Stimulated activated CD8-positive, alpha-beta memory T cell treated with anti-CD3 and anti-CD28 coated beads, Interleukin-12 subunit alpha, Interleukin-12 subunit beta, amount 100 ng/mL, for 24 hours (primary cell): ENCODE results near the gene ARHGAP26.
"Not testable (repeated sequence)": the region's sequence is repeated elsewhere in the genome, so short reads cannot be mapped to it uniquely, and the experiment has no call there.

Experiments used
- DNase-seq: peaks from one replicate; pipeline ENCODE4 v3.0.0-alpha.2; 2020; ENCODE audit errors: extremely low read depth

The ARHGAP26 gene

DNA sequence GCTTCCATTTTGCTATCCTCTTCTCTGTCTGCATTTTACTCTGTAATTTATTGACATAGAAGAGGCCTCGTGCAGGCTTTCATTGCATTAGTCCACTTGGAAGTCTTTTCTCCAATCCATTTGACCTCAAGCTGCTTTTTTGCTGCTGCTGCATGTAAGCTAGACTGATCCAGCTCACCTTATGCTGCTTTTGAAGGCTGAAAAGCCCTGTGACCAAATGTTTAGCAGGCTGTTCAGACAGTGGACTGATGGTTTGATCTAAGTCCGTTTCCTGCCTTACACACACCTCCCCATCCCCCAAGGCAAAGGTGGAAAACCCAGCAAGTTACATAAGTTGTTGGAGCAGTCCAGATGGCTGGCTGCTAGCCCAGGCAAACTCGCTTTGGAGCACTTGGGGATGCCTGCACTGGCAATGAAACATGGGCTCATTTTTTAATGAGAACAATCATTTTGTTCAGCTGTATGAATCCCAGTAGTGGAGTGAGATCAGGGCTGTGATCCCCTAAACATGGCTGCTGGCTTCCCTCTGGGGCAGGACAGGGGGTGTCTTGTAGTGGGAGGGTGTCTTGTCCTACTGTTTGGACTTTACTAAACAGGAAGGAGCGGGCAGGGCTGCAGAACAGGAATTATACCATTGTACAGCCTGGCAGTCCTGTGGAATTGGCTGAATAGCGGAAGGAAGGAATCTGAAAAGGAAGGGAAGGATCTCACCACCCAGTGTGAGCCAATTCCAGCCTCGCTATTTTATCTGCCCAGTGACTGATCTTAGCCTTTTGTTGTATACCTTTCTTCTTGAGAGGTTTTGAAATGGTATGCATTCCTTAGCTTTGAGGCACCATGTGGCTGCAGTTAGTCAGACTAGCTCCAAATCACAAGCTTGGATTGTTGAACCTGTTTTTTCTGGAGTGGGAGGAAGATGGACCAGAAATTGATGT lies 212.0 kb downstream of the ARHGAP26 start:
- no peak for DNase-seq

GRCh38 chr5:142982821-142983200 lies 212.6 kb downstream of the ARHGAP26 start:
- no peak for DNase-seq

GRCh38 chr5:142984011-142984410 lies 213.8 kb downstream of the ARHGAP26 start:
- DNase-seq, result no peak

- no peak for DNase-seq
Measured at GRCh38 chr5:142984525-142984924, 214.3 kb downstream of the ARHGAP26 start.

DNA sequence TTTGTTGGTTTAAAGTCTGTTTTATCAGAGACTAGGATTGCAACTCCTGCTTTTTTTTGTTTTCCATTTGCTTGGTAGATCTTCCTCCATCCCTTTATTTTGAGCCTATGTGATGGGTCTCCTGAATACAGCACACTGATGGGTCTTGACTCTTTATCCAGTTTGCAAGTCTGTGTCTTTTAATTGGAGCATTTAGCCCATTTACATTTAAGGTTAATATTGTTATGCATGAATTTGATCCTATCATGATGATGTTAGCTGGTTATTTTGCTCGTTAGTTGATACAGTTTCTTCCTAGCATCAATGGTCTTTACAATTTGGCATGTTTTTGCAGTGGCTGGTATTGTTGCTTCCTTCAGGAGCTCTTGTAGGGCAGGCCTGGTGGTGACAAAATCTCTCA lies 219.1 kb downstream of the ARHGAP26 start:
- not testable (repeated sequence) for DNase-seq

- DNase-seq, result not testable (repeated sequence)
Measured at GRCh38 chr5:142990073-142990472, 219.9 kb downstream of the ARHGAP26 start.

- DNase-seq, result no peak
Measured at GRCh38 chr5:142994218-142994617, 224.0 kb downstream of the ARHGAP26 start.

DNA sequence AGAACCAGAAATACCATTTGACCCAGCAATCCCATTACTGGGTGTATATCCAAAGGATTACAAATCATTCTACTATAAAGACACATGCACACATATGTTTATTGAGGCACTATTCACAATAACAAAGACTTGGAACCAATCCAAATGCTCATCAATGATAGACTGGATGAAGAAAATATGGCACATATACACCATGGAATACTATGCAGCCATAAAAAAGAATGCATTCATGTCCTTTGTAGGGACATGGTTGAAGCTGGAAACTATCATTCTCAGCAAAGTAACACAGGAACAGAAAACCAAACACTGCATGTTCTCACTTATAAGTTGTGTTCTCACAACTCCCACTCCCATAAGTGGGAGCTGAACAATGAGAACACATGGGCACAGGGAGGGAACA lies 225.4 kb downstream of the ARHGAP26 start:
- DNase-seq, result not testable (repeated sequence)

- no peak for DNase-seq
Measured at GRCh38 chr5:142997591-142997990, 227.4 kb downstream of the ARHGAP26 start.

GRCh38 chr5:142998316-142999020 lies 228.3 kb downstream of the ARHGAP26 start:
- DNase-seq, result no peak

DNA sequence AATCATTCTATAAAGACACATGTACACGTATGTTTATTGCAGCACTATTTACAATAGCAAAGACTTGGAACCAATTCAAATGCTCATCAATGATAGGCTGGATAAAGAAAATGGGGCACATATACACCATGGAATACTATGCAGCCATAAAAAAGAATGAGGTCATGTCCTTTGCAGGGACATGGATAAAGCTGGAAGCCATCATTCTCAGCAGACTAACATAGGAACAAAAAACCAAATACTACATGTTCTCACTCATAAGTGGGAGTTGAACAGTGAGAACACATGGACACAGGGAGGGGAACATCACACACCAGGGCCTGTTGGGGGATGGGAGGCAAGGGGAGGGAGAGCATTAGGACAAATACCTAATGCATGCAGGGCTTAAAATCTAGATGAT lies 230.4 kb downstream of the ARHGAP26 start:
- not testable (repeated sequence) for DNase-seq

DNA sequence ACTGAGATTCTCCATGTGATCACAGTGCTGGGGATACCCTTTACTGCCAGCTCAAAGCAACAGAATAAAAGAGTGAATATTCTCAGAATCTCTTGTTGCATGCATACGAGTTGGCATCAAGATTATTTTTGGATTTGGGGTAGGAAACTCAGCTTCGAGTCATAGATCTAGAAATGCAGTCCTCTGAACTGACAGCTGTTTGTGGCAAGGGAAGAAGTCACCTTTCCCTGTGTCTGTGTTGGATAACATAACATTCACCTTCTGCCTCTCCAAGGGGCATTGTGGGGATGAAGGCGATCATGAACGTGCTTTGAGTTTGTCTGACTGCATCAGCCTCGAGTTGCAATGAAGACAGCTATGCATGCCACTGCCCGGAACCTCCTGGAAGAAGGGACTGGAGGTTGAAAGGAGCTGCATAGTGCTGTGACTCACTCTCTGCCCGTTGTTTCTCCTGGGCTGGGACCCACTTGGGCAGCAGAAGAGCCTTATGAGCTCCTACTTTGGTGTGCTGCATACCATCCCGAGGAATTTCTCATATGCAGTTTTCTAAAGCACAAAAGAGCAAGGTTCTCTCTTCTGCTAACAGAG lies 231.7 kb downstream of the ARHGAP26 start:
- no peak for DNase-seq

- peak; percentile 28 for DNase-seq
Measured at GRCh38 chr5:143002459-143003327, 232.5 kb downstream of the ARHGAP26 start.

DNA sequence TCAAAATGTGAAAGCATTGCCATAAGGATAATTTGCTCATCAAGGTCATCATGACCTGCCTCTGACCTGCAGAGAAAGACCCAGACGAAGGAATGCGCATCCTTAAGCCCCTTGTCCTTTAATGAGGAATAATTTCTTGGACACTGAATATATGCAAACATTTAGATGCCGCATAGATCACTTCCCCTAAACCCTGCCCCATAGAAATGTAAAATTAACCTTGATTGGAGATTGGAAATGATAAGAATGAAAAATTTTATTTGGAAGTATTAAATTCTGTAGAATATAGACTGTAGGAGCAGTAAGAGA lies 233.1 kb downstream of the ARHGAP26 start:
- DNase-seq, result no peak

- no peak for DNase-seq
Measured at GRCh38 chr5:143004361-143005145, 234.4 kb downstream of the ARHGAP26 start.

GRCh38 chr5:143006501-143006900 lies 236.3 kb downstream of the ARHGAP26 start:
- DNase-seq, result no peak

- DNase-seq, result no peak
Measured at GRCh38 chr5:143008032-143008431, 237.9 kb downstream of the ARHGAP26 start.

DNA sequence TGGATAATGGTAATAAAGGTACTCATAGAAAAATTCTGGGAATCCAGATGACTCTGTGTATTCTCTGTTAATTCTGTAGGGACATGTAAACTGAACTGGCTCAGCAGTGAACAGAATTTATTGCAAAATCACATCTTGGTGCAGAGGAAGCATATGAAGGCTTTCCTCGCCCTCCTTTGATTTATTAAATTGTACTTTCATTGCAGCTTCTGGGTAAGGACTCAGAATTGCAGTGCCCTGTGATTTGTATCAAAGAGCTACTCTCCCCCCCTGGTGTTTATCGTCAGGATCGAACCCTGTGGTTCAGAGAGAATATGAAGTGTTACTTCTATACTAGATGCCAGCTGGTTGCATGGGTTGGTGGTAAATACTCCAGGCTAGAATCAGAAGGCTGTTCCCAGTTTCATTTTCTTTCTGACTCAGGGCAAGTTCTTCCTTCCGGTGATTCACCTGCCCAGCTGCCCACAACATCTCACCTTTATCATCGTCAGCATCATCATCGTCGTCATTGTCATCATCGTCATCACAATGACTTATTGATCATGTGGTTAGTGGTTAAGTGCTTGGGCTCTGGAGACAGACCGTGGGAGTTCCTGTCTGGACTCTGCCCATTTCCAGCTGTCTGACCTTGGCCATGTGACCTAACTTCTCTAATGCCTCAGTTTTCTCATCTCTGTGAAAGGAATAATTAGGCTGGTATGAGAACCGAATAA lies 238.8 kb downstream of the ARHGAP26 start:
- peak; percentile 36 for DNase-seq

DNA sequence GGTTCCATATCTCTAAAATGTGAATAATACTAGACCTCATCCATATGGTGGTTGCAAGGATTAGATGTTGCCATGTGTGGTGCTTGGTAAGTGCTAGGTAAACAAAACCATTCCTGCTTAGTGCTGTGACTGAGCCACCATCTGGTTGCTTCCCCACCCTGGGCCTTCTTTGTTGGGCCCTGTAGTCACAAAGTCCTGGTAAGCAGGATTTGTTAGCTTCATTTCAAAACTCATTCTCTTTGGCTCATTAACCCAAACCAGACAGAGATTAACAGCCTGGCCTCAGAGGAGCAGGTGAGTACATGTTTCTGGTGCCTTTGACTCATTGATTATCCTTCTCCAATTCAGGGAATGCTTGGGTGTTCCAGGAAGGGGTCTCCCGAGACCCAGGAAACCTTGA lies 240.2 kb downstream of the ARHGAP26 start:
- no peak for DNase-seq

DNA sequence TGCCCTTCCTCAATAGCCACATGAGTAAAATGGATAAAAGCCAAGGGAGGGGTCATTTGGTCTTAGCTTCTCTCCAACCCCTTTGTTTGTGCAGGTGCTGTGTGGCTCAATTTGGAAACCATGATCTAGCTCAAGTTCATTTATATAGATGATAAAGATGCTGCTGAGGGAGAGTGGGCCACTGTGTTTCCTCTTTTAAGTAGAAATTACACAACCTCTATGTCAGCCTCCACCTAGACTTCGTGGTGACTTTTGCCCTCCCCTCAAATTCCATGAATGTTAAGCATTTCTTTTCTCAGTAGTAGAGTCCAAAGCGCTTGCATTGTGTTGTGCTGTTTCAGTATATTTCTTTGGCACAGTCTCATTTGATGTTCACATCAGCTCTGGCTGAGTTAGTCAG lies 241.4 kb downstream of the ARHGAP26 start:
- no peak for DNase-seq
